Activated CD4-positive, alpha-beta T cell treated with anti-CD3 and anti-CD28 coated beads for 1 hour (primary cell): ENCODE measurements around the gene SAMD10.

Experiments
- DNase-seq: peaks from one replicate; pipeline ENCODE4 v3.0.0-alpha.2; 2020

The SAMD10 gene

GRCh38 chr20:63955281-63955826 is 24.1 kb downstream of the SAMD10 start:
- no peak for DNase-seq

- DNase-seq: no peak
These were observed 25.5 kb downstream of the SAMD10 start for GRCh38 chr20:63953764-63954429.

GRCh38 chr20:63952769-63953168 is 26.7 kb downstream of the SAMD10 start:
- DNase-seq: no peak

GRCh38 chr20:63952210-63952535 is 27.3 kb downstream of the SAMD10 start:
- no peak for DNase-seq

DNA sequence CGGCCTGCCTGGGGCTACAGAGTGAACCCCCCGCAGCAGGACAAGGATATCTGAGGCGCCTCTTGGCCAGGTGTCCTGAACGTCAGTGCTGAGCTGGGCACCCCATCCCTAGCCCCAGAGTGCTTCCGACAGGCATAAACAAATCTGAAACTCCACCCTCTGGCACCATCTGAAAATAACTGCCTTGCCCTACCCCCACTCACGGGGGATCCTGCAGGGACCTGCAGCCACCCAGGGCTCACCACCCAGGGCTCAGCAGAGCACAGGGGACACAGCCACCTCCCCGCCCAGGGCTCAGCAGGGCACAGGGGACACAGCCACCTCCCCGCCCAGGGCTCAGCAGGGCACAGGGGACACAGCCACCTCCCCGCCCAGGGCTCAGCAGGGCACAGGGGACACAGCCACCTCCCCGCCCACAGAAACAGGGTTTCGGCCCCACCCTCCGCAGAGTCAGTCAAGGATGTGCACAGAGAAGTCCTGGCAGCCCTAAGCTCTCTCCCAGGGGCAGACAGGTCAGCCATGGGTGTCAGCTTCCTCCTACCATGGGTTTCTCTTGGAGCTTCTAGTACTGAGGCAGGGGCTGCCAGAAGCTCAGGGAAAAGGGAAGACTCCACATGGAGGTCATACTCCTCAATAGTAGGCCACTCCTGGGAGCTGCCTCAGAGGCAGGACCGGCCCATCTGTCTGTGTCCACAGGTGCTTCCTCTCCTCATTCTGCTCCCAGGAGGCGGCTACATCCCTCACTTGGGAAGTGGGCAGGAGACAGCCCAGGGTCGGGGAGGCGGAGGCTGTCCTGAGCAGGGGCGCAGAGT is 27.8 kb downstream of the SAMD10 start:
- DNase-seq: no peak

- DNase-seq: no peak
These were observed 28.6 kb downstream of the SAMD10 start for GRCh38 chr20:63950701-63951397.

DNA sequence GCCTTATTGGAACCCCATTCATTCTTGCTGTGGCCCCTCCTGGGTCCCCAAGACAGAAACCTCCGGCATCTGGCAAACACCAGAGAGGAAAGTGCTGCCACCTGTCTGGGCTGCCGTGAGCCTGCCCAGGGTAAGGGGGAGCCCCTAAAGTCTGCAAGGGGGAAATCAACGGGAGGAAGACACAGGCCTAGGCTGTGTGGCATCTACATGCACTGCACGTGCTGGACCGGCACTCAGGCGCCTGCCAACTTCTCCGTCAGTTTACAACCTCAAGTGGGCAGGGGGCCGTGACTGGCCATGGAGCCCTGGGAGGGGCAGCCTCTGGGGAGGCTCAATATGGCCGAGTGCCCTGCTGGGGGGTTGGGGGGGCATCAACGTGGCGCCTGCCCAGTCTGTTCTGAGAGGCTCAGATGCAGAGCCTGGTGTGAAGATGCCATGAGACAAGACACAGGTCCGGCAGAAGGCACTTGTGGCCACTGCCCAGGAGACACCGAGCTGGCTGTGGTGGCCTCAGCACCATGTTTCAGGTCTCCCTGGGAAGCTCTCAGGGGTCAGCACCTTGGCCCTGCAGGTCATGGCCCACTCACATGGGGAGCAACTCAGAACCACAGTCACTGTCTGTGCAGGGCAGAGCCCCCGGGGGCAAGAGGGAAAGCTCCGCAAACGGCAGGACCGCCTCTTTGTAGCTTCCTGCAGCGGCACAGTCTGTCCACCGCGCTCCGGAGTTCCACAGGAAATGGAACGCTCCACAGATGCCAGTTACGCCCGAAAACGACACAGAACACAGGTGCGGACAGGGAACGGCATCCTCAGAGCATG is 31.6 kb downstream of the SAMD10 start:
- no peak for DNase-seq

DNA sequence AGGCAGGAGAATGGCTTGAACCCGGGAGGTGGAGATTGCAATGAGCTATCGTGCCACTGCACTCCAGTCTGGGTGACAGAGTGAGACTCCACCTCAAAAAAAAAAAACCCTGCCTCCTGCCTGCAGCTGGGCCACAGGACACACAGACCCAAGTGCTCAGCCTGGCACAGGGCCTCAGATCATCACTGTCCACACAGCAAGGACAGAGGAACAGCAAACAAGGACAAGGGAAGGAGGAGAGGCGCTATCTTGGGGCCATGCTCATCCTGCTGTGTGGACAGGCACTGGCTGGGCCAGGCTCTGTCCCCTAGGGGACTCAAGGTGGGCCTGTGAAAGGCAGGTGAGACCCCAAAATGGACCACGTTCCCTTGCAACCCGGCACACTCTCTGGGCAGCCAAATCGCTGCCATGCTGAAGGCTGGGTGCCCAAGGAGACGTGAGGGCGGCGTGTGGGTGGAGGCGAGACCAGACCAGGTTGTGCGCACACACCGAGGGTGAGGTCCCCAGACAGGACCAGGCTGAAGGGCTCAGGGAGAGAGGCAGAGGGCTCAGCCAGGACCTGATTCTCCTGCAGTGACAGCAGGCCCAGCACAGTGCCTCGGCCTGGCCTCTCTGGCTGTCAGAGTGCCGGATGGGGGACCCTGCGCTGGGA is 32.3 kb downstream of the SAMD10 start:
- no peak for DNase-seq

- no peak for DNase-seq
These were observed 33.2 kb downstream of the SAMD10 start for GRCh38 chr20:63945921-63946920.

GRCh38 chr20:63945031-63945658 is 34.3 kb downstream of the SAMD10 start:
- DNase-seq: no peak

GRCh38 chr20:63944078-63944941 is 35.1 kb downstream of the SAMD10 start:
- DNase-seq: no peak

- DNase-seq: no peak
These were observed 35.7 kb downstream of the SAMD10 start for GRCh38 chr20:63943808-63944077.

DNA sequence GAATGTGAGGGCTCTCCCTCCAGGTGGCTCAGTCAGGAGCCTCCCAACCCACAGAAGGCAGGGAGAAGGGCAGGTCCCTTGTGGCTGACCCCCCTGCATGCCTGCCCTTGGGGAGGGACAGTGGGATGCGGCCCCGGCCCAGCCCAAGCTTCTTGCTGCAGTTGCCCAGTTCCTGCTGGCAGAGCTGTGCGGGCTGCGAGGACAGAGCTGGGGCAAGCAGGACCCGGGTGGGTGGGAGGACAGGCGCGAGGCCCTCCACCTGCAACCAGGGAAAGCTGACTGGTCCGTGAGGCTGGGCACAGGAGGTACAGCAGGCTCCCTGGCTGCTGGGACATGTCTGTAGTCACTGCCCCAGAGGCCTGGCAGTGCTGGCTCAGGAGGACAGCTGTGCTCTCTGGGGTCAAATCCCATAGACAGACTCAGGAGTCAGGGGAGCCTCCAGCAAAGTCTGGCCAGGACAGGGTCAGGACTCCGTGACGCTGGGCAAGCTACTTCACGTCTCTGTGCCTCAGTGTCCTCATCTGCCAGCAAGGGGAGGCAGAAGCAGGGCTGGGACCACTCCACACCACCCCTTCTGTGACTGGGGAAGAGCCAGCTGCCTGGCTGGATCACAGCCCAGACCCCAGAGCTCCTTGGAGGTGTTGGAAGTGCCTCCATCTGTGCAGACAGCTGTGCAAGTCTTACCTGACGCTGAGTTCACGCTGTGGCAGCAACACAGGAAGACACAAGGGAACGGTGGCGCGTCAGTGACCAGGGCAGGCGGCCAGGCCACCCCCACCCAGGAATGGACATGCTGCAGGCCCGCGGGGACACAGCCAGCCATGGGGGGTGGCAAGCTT is 36.3 kb downstream of the SAMD10 start:
- DNase-seq: no peak

- no peak for DNase-seq
These were observed 37.0 kb downstream of the SAMD10 start for GRCh38 chr20:63942250-63942951.

DNA sequence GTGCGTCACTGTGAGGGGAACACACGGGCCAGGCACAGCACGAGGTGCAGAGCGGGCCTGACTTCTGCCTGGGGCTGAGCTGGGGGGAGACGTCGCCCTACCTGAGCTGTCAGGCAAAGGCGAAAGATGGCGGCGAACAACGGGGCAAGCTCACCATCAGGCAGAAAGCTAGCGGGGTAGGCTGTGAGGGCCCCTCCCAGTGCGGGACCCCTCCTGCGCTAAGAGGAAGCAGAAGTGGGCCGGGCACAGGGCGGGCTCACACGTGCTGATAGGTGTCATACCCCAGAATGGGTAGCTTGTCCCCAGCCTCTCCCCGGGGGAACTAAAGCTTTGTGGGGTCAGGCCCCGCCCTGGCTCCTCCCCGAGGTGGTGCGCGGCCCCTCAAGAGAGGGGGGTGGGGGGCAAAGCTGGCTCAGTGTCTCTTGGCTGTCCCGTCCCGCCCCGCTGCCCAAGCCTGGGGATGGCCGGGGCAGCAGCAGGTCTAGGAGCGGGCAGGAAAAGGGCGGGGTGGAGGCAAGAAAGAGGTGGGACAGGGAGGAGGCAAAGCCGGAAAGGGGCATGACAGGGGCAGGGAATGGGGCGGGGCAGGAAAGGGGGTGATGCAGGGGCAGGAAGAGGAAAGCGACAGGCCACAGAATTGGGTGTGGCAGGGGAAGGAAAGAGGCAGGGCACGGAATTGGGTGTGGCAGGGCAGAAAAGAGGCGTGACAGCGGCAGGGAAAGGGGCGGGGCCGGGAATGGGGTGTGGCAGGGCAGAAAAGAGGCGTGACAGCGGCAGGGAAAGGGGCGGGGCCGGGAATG is 38.0 kb downstream of the SAMD10 start:
- peak; percentile 38 for DNase-seq

DNA sequence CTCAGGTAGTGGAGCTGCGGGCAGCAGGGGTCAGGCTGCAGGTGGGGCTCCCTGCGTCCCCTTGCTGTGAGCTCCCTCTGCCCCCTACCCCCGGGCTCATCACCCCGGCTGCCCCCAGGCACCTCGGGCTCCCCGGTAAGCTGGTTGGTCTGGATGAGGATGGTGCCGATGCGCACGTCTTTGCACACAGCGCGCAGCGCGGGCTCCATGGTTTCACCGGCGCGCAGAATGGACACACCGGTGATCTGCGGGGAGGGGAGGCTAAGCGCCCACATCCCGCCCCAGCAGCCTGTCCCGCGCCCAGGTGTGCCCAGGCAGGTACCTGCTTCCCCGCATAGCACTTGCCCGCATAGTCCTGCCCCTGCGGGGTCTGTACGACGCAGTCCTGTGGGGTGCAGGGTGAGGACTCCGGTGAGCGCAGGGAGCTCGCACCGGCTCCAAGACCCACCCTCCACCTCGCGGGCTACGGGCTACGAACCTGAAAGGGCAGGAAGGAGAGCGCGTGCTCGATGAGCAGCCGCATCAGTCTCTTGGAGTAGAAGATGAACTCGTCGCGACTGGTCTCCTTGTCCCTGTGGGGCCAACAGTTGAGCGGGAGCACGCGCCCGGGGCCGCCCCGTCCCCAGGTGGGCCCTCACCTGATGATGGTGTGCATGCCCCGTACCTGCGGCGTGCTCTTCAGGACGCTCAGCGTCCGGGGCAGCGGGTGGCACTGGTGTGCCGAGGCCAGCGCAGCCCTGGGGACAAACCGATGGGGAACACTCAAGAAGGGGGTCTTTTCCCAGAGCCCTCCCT is 38.8 kb downstream of the SAMD10 start:
- no peak for DNase-seq
